ENCODE data around the gene SMOC2. TPM values are rescaled to one million over a fixed set of nuclear protein-coding genes. Genes with fewer than 3 reads are reported as not detected.

SMOC2 gene
- total RNA-seq, 2 donors from 2014 or later = not detected

DNA sequence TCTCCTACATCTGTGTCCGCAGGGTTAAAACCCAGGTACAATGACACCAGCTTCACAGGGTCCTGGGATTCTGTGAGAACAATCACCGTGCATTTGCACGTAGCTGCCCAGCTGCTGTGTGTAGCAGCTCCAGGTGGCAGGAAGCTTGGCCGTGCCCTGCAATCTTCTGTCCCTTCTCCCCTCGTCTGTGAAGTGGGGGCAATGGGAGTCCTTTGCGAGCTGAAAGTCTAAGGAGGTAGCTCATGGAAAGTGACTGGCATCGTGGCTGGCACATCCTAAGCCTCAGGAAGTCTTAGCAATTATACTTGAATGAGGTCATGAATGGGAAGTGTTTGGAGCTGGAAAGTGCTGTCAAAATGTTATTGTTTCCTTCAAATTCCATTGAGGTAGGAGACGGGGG lies 137.1 kb downstream of the SMOC2 start:
- DNase-seq (no peak), ATAC-seq (no peak)
- Mint-ChIP-seq H3K27ac (no peak overlapping the region), H3K4me1 (no peaks in the 10 kb centered on the region), H3K36me3 (ENCODE audit: low read depth) (no peaks in the 10 kb centered on the region), H3K27me3 (peaks cover 22% of the 10 kb centered on the region), H3K4me3 (no peak overlapping the region)
- H3K9me3 ChIP-seq (ENCODE audit: control insufficient read depth, low read length, poor library complexity, severe bottlenecking) = no peaks in the 10 kb centered on the region

- peaks cover 31% of the 10 kb centered on the region for H3K27me3 Mint-ChIP-seq
- H3K36me3 Mint-ChIP-seq (ENCODE audit: low read depth) = peaks cover 2% of the 10 kb centered on the region
- no peak overlapping the region for H3K4me3 Mint-ChIP-seq
- ATAC-seq = no peak
- no peaks in the 10 kb centered on the region for H3K4me1 Mint-ChIP-seq
- DNase-seq = no peak
- H3K27ac Mint-ChIP-seq = no peak overlapping the region
- H3K9me3 ChIP-seq (ENCODE audit: control insufficient read depth, low read length, poor library complexity, severe bottlenecking) = no peaks in the 10 kb centered on the region
Observed at GRCh38 chr6:168581236-168581635, 140.3 kb downstream of the SMOC2 start.

DNA sequence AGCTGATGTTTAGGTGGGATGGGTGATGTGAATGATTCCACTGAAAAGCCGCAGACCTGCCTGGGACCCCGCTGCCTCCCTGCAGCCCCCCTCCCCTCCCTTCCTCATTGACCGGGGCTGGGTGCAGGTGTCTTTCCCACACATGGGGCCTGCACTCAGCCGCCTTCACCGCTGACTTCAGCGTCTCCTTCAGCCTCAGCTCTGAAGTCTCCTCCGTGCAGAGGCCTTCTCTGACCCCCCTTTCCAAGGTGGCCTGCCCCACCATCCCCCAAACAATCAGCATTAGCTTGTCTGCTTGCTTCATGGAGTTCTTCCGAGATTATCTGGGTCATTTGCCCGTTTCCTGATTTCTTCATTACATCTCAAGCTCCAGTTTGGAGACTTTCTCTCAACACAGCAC lies 140.7 kb downstream of the SMOC2 start:
- DNase-seq = no peak
- no peaks in the 10 kb centered on the region for H3K9me3 ChIP-seq (ENCODE audit: control insufficient read depth, low read length, poor library complexity, severe bottlenecking)
- H3K27me3 Mint-ChIP-seq = peaks cover 28% of the 10 kb centered on the region
- ATAC-seq = no peak
- no peaks in the 10 kb centered on the region for H3K4me1 Mint-ChIP-seq
- peaks cover 2% of the 10 kb centered on the region for H3K36me3 Mint-ChIP-seq (ENCODE audit: low read depth)
- H3K27ac Mint-ChIP-seq = no peak overlapping the region
- H3K4me3 Mint-ChIP-seq = no peak overlapping the region

DNA sequence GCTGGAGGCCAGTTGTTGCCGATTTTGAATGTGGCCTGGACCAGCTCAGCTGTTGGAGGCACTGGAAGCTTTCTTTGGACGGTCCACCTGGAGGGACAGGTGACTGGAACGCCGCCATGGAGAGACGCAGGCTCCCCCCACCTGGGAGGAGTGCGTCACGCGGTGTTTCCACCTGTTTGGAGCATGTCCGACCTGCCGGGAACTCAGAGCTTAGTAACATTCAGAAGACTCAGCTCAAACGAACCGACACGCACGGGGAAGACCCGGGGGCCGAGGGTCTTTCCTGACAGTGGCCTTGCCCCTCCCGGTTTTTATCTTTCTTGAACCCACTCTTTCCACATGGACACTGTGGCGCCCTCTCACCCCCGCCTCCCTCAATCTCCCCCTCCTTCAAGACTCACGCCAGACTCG lies 141.6 kb downstream of the SMOC2 start:
- Mint-ChIP-seq H3K27ac (no peak overlapping the region), H3K36me3 (ENCODE audit: low read depth) (peaks cover 2% of the 10 kb centered on the region), H3K27me3 (peaks cover 28% of the 10 kb centered on the region), H3K4me1 (no peaks in the 10 kb centered on the region), H3K4me3 (no peak overlapping the region)
- no peaks in the 10 kb centered on the region for H3K9me3 ChIP-seq (ENCODE audit: control insufficient read depth, low read length, poor library complexity, severe bottlenecking)
- DNase-seq (no peak), ATAC-seq (no peak)

- Mint-ChIP-seq H3K27me3 (peaks cover 30% of the 10 kb centered on the region), H3K27ac (no peak overlapping the region), H3K4me3 (no peak overlapping the region), H3K4me1 (no peaks in the 10 kb centered on the region), H3K36me3 (ENCODE audit: low read depth) (peaks cover 2% of the 10 kb centered on the region)
- no peaks in the 10 kb centered on the region for H3K9me3 ChIP-seq (ENCODE audit: control insufficient read depth, low read length, poor library complexity, severe bottlenecking)
- no peak for DNase-seq
- ATAC-seq = no peak
Observed at GRCh38 chr6:168583126-168583525, 142.1 kb downstream of the SMOC2 start.

- no peak overlapping the region for H3K4me3 Mint-ChIP-seq
- no peak for DNase-seq
- no peak overlapping the region for H3K27ac Mint-ChIP-seq
- ATAC-seq = no peak
- no peaks in the 10 kb centered on the region for H3K4me1 Mint-ChIP-seq
- peaks cover 30% of the 10 kb centered on the region for H3K27me3 Mint-ChIP-seq
- H3K36me3 Mint-ChIP-seq (ENCODE audit: low read depth) = peaks cover 2% of the 10 kb centered on the region
- H3K9me3 ChIP-seq (ENCODE audit: control insufficient read depth, low read length, poor library complexity, severe bottlenecking) = no peaks in the 10 kb centered on the region
Observed at GRCh38 chr6:168583821-168584220, 142.8 kb downstream of the SMOC2 start.

GRCh38 chr6:168584249-168584648 lies 143.3 kb downstream of the SMOC2 start:
- no peaks in the 10 kb centered on the region for H3K4me1 Mint-ChIP-seq
- peaks cover 30% of the 10 kb centered on the region for H3K27me3 Mint-ChIP-seq
- H3K4me3 Mint-ChIP-seq = no peak overlapping the region
- H3K36me3 Mint-ChIP-seq (ENCODE audit: low read depth) = peaks cover 2% of the 10 kb centered on the region
- H3K9me3 ChIP-seq (ENCODE audit: control insufficient read depth, low read length, poor library complexity, severe bottlenecking) = no peaks in the 10 kb centered on the region
- DNase-seq (no peak), ATAC-seq (no peak)
- H3K27ac Mint-ChIP-seq = no peak overlapping the region

- ATAC-seq (no peak), DNase-seq (no peak)
- peaks cover 30% of the 10 kb centered on the region for H3K27me3 Mint-ChIP-seq
- no peaks in the 10 kb centered on the region for H3K9me3 ChIP-seq (ENCODE audit: control insufficient read depth, low read length, poor library complexity, severe bottlenecking)
- H3K36me3 Mint-ChIP-seq (ENCODE audit: low read depth) = peaks cover 2% of the 10 kb centered on the region
- H3K27ac Mint-ChIP-seq = no peak overlapping the region
- H3K4me1 Mint-ChIP-seq = no peaks in the 10 kb centered on the region
- H3K4me3 Mint-ChIP-seq = no peak overlapping the region
Observed at GRCh38 chr6:168584671-168585070, 143.7 kb downstream of the SMOC2 start.

DNA sequence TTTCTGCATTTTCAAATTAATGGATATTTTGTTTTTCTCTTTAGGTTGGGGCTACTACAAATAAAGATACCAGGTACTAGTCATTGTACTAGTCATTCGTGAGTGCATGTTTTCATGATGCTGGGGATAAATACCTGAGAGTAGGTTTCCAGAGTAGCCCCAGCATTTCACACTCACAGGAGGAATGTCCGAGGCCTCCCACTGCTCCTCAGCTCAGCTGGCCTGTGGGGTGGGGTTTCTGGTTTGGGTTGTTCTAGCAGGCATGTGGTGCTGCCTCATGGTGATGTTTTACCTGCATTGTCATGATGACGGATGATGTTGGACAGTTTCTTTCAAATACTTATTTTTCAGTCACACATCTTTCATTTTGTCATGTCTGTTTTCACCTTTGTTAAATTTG lies 144.5 kb downstream of the SMOC2 start:
- no peak overlapping the region for H3K27ac Mint-ChIP-seq
- ATAC-seq = no peak
- no peaks in the 10 kb centered on the region for H3K9me3 ChIP-seq (ENCODE audit: control insufficient read depth, low read length, poor library complexity, severe bottlenecking)
- no peak for DNase-seq
- no peaks in the 10 kb centered on the region for H3K4me1 Mint-ChIP-seq
- peaks cover 2% of the 10 kb centered on the region for H3K36me3 Mint-ChIP-seq (ENCODE audit: low read depth)
- peaks cover 30% of the 10 kb centered on the region for H3K27me3 Mint-ChIP-seq
- no peak overlapping the region for H3K4me3 Mint-ChIP-seq

GRCh38 chr6:168589275-168589674 lies 148.3 kb downstream of the SMOC2 start:
- H3K36me3 Mint-ChIP-seq (ENCODE audit: low read depth) = no peaks in the 10 kb centered on the region

GRCh38 chr6:168590406-168590805 lies 149.4 kb downstream of the SMOC2 start:
- H3K27ac Mint-ChIP-seq = no peak overlapping the region
- H3K27me3 Mint-ChIP-seq = peaks cover 13% of the 10 kb centered on the region
- DNase-seq = no peak
- H3K4me3 Mint-ChIP-seq = no peak overlapping the region
- no peaks in the 10 kb centered on the region for H3K36me3 Mint-ChIP-seq (ENCODE audit: low read depth)
- no peaks in the 10 kb centered on the region for H3K9me3 ChIP-seq (ENCODE audit: control insufficient read depth, low read length, poor library complexity, severe bottlenecking)
- ATAC-seq = no peak
- H3K4me1 Mint-ChIP-seq = no peaks in the 10 kb centered on the region

More at GRCh38 chr6:168589275-168589674, 148.3 kb downstream of the SMOC2 start:
- no peaks in the 10 kb centered on the region for H3K9me3 ChIP-seq (ENCODE audit: control insufficient read depth, low read length, poor library complexity, severe bottlenecking)
- Mint-ChIP-seq H3K4me1 (no peaks in the 10 kb centered on the region), H3K4me3 (no peak overlapping the region), H3K27ac (no peak overlapping the region), H3K27me3 (peaks cover 16% of the 10 kb centered on the region)
- ATAC-seq (no peak), DNase-seq (no peak)

GRCh38 chr6:168596344-168596743 lies 155.4 kb downstream of the SMOC2 start:
- Mint-ChIP-seq H3K4me1 (no peaks in the 10 kb centered on the region), H3K4me3 (no peak overlapping the region), H3K27ac (no peak overlapping the region), H3K27me3 (peaks cover 14% of the 10 kb centered on the region), H3K36me3 (ENCODE audit: low read depth) (no peaks in the 10 kb centered on the region)
- no peaks in the 10 kb centered on the region for H3K9me3 ChIP-seq (ENCODE audit: control insufficient read depth, low read length, poor library complexity, severe bottlenecking)
- DNase-seq = no peak
- no peak for ATAC-seq

DNA sequence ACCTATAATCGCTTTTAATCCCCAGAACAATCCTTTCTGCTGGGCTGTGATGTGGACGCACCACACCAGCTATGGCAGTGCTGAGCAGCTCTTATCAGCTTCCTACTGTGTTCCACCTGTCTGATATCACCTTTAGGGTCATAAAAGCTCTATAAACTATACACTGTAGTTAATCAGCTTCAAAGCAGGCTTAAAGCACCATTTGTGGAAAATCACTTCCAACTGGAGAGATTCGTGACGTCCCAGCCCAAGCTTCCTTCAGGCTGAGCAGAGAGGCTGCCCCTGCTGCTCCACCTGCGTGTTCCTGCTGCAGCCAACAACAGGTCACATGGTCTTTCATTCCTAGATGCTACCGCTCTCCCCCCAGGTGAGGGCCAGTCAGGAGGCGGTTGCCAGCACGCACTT lies 156.5 kb downstream of the SMOC2 start:
- Mint-ChIP-seq H3K4me1 (no peaks in the 10 kb centered on the region), H3K27ac (no peak overlapping the region), H3K36me3 (ENCODE audit: low read depth) (no peaks in the 10 kb centered on the region), H3K4me3 (no peak overlapping the region), H3K27me3 (peaks cover 19% of the 10 kb centered on the region)
- ATAC-seq = no peak
- no peaks in the 10 kb centered on the region for H3K9me3 ChIP-seq (ENCODE audit: control insufficient read depth, low read length, poor library complexity, severe bottlenecking)
- DNase-seq = no peak

GRCh38 chr6:168598251-168599117 lies 157.5 kb downstream of the SMOC2 start:
- DNase-seq (no peak), ATAC-seq (no peak)
- Mint-ChIP-seq H3K4me3 (no peak overlapping the region), H3K4me1 (no peaks in the 10 kb centered on the region), H3K36me3 (ENCODE audit: low read depth) (no peaks in the 10 kb centered on the region), H3K27me3 (peaks cover 22% of the 10 kb centered on the region), H3K27ac (no peak overlapping the region)
- no peaks in the 10 kb centered on the region for H3K9me3 ChIP-seq (ENCODE audit: control insufficient read depth, low read length, poor library complexity, severe bottlenecking)

Data from T-helper 17 cell (primary cell).